HG03045 (cell line): ENCODE results near the gene ERCC5.

Experiments used
- ATAC-seq: cut with Tn5 transposase; IDR thresholded peaks from one replicate; pipeline ENCODE4 v1.9.1; 2021; ENCODE audit warnings: mild to moderate bottlenecking, moderate library complexity; ENCODE audit not compliant: unreplicated experiment

Gene ERCC5

GRCh38 chr13:102845630-102846260 lies at the start of gene ERCC5:
TSS of gene ERCC5 (plus strand) at chr13:102846032. CDS start at chr13:102846267, 235 bp downstream.
- peak; percentile 89 for ATAC-seq

DNA sequence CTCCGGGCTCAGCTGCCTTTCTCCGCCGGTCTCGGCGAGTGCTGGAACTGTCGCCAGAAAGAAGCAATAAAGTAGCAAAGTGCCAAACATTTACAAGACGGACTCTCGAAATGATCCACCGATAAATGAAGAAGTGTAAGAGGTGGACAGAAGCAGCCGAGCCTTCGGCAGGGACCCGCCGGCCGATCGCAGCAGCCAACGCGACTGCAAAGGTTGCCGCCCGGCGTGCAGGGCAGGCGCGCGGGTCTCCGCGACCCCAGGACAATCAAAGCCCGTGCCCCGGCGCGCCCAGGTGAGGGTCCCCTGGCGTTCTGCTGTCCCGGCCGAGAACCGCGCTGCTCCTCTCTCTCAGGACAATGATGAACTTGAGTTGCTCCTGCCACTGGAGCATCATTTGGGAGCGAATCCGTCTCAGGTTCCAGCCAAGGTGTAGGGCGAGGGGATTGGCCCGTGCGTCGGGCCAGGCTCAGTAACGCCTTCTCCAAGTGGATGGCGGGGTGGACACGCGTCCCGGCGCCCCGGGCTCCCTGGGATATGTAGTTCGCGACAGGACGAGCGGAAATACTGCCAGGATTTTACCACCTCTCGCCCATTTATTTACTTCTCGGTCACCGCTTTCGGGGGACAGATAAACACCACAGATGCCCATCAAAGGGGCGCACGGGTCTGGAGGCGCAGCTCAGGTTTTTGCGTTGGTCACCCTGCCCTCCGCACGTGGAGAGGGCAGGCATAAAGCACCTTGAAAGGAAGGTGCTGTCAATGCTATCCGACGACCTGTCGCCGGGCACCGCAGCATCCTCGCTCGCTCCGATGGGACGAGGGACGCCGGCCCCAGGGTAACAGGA lies 47.0 kb upstream of the ERCC5 start, which contains the start of the genes BIVM and POGLUT2:
TSS of gene BIVM (plus strand) at position 539 of the 845 bp plus-strand sequence. CDS start 8,149 bp downstream, outside the sequence.
TSS of gene POGLUT2 (minus strand) at position 396 of the 845 bp plus-strand sequence. CDS start at position 90, 306 bp downstream.
- ATAC-seq = peak; percentile 83

DNA sequence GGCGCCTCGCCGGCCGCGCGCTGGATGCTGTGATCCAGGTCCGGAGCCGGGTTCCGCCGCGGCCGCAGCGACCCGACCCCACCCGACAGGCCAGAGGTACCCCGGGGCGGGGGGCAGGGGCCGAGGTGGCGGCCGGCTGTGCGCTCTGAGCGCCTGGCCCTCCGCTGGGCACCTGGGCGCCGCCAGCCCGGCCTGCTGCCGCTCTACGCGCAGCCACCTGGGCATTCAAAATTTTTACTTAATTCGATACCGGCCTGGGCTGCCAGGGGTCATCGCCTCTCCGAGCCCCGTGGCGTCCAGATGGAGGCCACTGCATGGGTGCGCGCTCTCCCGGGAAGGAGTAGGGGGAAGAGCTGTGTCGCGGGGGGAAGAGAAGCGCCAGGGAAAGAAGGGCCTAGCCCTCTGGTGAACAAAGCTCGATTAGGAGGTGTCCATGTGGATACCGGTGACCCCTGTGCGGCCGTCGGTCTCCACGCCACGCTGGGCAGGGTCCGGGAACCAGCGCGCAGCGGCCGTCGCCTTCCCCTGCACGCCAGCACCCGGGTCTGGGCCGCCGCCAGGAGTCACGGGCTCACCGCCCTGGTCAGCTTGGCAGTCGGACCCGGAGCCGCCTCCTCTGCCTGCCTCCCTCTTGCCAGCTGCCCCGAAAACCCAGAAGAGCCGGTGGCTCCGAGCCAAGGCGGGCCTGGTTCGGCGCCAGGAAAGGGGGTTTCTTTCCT lies 46.2 kb upstream of the ERCC5 start:
- ATAC-seq = peak; percentile 10

- peak; percentile 82 for ATAC-seq
Measured at GRCh38 chr13:102800145-102801041, 45.4 kb upstream of the ERCC5 start.

DNA sequence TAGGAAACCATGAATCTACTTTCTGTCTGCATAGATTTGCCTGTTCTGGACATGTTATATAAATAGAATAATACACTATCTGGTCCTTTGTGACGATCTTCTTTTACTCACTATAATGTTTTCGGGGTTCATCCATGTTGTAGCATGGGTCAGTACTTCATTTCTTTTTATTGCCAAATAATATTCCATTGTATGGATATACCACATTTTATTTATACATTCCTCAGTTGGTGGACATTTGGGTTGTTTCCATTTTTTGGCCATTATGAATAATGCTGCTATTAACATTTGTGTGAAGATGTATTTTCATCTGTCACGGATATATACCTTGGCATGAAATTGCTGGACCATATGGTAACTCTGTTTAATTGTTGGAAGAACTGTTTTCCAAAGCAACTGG lies 40.2 kb upstream of the ERCC5 start:
- no peak for ATAC-seq

GRCh38 chr13:102807699-102808098 lies 38.1 kb upstream of the ERCC5 start:
- no peak for ATAC-seq

DNA sequence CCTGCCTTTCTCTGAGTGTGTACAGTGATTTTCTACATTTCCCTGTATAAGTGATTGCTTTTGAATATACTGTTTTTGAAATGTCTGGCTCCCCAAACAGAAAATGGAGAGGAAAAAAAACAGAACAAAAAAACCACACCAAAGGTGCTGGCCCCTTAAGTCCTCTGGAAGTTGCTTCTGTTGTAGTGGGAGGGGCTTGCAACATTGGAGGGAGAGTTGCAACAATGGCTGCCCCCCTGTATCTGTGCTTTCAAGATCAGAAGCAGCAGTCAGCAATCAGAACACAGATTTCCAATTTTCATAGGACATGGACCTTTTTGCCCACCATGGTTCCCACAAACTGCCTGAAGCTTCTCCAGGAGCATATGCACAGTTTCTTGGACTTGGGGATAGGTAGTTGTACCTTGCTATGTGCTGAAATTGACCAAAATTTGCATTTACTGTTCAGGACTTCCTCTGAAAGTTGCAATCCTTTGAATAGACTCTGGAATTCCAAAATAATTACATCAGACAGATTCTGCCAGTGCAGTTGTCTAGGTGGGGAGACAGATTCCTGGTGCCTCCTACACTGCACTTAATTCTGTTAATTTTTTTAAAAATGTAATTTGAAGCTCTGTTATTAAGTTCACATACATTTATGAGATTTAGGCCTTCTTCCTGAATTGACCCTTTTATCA lies 33.1 kb upstream of the ERCC5 start:
- ATAC-seq = no peak

GRCh38 chr13:102814025-102814607 lies 31.7 kb upstream of the ERCC5 start:
- ATAC-seq = peak; percentile 62

GRCh38 chr13:102814793-102815192 lies 31.0 kb upstream of the ERCC5 start:
- no peak for ATAC-seq

GRCh38 chr13:102815788-102816187 lies 30.0 kb upstream of the ERCC5 start:
- no peak for ATAC-seq

GRCh38 chr13:102816708-102817107 lies 29.1 kb upstream of the ERCC5 start:
- ATAC-seq = no peak

GRCh38 chr13:102817241-102817640 lies 28.6 kb upstream of the ERCC5 start:
- ATAC-seq = no peak

- ATAC-seq = no peak
Measured at GRCh38 chr13:102817907-102818306, 27.9 kb upstream of the ERCC5 start.

DNA sequence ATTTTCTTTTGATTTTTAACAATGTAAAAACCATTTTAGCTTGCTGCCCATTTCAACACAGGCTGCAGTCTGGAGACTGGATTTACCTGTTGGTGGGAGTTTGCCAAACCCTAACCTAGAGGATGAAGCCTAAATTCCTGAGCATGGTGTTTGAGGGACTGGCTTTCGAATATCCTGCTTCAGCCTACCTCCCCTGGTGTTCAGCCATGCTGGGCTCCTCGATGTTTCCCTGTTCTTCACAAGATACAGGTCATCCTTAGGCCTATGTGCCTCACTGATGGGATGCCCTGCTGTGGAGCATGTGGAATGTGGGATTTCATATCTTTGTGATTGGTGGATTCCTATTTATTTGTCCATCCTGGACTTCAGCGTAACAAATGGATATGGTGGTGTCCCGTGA lies 20.4 kb upstream of the ERCC5 start:
- no peak for ATAC-seq

DNA sequence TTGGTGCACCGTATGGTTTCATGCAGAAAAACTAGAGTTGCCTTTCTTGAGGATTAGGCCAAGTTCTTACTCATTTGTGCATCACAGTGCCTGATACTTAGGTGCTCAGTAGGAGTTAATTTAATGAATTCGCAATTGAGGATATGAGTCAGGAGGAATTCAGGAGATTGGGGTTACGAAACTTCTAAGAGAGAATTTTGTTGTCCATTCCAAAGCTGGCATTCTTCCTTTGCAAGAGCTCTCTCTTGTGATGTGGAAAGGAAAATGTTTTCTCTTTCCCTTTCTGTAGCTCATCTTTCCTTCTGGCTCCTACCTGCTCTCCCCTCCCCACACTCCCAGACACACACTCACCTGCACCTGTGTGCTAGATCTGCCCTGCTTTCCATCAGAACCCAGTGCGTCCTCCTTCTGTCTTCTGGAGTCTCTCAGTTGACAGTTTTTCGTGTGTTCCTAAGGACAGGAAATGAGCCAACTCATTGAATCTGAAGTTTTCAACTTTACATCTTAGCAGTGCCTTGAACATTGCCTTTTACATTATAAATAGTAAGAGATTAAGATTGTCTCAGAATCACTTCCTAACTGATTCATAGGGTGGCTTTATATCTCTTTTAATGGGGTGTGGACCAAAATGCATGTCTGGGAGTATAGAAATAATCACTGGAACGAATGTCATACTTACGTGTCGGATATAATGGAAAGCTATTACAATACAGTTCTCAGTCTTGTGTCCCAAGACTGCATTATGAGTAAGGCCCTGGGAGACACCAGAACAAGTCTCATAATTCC lies 19.7 kb upstream of the ERCC5 start:
- no peak for ATAC-seq

- ATAC-seq = no peak
Measured at GRCh38 chr13:102830646-102831045, 15.2 kb upstream of the ERCC5 start.

DNA sequence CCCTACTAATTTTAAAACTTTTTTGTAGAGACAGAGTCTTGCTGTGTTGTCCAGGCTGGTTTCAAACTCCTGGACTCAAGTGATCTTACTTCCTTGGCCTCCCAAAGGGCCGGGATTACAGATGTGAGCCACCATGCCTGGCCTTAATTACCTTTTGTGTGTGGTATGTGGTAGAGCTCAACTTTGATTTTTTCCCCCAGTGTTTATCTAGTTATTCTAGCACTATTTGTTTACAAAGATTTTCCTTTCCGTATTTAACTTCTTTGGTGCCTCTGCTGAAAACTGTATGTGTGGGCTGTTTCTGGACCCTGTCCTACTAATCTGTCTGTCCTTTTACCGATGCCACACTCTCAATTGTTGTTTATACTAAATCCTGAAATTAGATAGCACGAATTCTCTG lies 9.4 kb upstream of the ERCC5 start:
- ATAC-seq = no peak

GRCh38 chr13:102838273-102838672 lies 7.6 kb upstream of the ERCC5 start:
- ATAC-seq = no peak

DNA sequence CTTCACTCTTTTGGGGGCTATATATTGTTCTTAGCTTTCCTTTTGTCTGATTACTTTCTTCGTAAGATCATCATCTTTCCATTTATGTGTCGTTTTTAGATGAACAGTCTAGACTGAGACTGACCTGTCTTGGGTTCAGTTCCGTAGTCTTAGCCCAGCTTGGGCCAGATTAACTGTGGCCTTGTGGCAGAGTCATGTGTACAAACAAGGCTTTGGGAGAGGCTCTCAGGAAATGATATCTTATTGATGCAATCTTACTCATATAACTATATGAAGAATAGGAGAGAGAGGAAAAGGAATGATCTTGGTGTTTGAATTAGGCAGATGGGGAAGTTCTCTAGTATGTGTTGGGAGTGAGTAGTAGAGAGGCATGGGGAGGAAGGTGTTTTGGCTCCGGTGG lies 6.8 kb upstream of the ERCC5 start:
- no peak for ATAC-seq
